ENCODE measurements around the gene CAMTA1. TPM values are rescaled to one million over a fixed set of nuclear protein-coding genes. Genes with fewer than 3 reads are reported as not detected.
"Not testable (repeated sequence)": the region's sequence is repeated elsewhere in the genome, so short reads cannot be mapped to it uniquely, and the experiment has no call there.

Gene CAMTA1
- total RNA-seq, 1 donor from 2014 or later, result 166 TPM

DNA sequence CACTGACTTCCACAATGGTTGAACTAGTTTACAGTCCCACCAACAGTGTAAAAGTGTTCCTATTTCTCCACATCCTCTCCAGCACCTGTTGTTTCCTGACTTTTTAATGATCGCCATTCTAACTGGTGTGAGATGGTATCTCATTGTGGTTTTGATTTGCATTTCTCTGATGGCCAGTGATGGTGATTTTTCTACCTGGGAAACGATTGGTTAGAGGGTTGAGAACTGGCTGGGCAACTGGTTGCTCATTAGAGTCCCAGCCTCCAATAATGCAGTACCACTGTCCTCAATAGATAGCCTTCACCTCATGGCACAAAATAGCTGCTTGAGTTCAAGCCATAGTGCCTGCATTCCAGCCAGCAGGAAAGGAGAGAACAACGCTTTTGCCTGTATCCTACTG, 596.5 kb downstream of the CAMTA1 start:
- DNase-seq; ATAC-seq; intact Hi-C loops (cut with micrococcal nuclease): not testable (repeated sequence)

GRCh38 chr1:7382971-7383370, 597.7 kb downstream of the CAMTA1 start:
- intact Hi-C loops (cut with micrococcal nuclease), result no loop called here
- ATAC-seq (no peak), DNase-seq (no peak)

DNA sequence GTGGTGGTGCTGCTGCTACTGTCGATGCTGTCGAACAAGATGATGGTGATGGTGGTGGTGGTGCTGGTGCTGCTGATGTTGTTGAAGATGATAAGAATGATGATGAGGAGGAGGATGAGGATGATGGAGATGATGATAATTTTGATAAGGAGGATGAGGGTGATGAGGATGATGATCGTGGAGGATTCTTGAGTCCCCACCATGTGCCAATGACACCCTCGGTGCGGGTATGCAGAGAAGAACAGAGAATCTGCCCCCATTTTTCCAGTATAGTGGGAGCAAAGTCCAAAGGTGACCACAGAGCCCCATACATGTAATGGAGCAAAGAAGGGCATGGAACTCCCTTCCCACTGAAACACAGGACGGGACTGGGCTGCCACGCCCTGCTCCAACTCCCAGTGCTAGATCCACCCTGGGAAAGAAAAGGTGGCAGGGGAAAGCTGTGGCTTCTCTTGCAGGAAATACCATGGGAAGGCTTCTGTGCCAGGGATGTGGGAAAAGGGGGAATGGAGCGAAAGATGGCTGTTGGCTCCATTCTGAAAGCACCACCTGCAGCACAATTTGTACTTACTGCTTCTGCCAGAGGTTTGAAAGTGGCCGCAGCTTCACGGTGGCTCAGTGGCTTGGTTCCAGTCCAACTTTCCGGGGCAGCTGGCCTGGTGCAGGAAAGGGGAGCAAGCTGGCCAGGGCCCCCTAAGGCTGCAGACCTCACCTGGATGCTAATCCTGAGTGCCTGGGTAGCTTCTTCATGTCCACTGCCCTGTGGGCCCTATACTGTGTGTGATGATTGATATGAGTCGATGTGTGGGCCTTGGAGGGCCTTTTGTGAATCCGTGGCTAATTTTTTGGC, 598.6 kb downstream of the CAMTA1 start:
- intact Hi-C loops (cut with micrococcal nuclease), result no loop called here
- DNase-seq (no peak), ATAC-seq (no peak)

DNA sequence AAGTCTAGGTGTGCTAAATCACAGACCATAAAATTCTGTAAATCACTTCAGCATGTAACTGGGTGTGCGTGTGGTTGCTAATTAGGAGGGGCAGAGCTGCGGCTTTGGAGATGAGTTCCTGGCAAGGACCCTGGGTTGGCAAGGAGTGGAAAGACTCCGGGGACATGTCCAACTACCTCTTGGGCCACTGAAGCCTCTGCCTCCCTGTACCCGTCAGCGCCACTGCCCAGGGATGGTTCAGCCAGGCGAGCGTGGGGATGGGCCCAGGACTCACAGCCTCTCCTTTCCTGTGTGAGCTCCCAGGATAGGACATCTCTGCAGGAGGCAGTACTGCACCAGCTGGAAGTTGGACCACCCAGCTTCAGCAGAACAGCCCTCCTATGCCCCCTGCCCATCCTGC, 599.4 kb downstream of the CAMTA1 start:
- no peak for ATAC-seq
- intact Hi-C loops (cut with micrococcal nuclease), result no loop called here
- DNase-seq, result no peak

- ATAC-seq, result no peak
- intact Hi-C loops (cut with micrococcal nuclease), result no loop called here
- DNase-seq, result no peak
Measured at GRCh38 chr1:7385471-7386225, 600.4 kb downstream of the CAMTA1 start.

DNA sequence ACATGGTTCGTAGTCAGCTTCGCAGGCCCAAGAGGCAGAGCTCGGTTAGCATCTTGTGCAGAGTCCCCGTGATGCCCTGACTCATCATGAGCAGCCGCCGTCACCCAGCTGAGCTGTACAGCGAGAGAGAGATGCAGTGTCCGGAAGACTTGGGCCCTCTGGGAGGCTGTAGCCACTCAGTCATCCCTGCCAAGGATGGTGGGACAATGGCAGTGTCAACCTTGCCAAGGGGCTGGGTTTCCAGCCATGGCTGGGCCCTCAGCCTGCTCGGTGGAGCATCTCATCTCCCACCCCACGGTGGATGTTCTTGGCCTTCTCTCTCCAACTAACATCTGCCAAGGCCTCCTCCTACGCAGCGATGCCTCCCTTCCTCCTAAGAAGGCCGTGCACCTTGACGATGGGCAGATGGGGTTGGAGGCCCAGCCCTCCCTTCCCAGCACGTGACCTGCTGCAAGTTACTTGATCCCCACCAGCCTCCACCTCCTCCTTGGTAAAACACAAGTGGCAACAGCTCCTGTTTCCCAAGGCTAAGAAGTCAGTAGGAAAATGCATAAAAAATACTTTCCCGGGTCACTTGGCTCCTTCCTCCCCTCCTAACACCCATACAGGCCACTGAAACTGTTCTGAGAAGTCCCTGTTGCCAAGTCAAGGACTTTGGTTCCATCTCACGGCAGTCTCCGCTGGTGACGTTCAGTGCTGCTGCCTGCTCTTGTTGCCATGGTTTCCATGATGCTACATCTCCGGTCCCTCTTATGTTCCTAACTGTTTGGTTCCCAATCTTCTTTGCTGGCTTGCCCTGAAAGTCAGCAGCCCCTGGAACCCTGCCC, 601.2 kb downstream of the CAMTA1 start:
- intact Hi-C loops (cut with micrococcal nuclease), result no loop called here
- ATAC-seq (no peak), DNase-seq (no peak)

DNA sequence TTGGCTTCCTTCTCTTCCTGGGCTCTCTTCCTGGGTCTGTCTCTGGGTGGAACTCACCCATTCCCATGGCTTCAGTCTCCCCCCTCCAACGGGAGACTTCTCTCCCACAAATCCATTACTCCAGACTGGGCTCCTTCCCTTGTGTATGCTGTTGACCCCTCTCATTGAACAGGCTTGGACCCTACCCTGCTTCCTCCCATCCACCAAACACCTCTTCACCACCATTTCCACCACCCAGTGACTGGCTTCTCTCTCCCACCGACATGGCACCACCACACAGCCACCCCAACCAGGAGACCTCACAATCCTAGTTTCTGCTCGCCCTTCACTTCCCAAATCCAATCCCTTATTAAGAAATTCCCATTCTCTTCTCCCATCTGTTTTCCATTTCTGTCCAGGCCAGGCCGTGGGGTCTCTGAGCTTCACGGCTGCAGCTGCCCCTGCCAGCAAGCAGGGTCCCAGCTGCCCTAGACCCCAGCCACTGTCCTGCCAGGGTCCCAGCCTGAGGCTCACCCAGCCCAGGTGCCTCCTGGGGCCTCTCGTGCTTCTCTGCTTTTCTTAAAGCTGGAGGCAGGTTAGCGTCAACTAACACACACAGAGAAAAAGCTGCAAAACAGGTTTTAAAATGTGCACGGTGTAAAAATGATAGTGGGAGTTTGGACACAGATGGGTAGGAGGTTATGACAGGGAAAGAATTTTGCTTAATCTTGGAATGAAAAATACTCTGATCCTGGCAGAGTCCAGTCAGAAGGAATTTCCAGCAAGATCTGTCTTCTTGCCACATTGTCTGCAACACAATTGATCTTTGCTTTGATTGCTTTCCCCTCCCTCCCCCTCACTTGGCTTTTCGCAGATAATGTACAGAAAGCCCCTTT, 602.0 kb downstream of the CAMTA1 start:
- DNase-seq (no peak), ATAC-seq (no peak)
- intact Hi-C loops (cut with micrococcal nuclease), result no loop called here

- DNase-seq (peak; percentile 55), ATAC-seq (peak; percentile 54)
- intact Hi-C loops (cut with micrococcal nuclease), result no loop called here
Measured at GRCh38 chr1:7388141-7388487, 602.9 kb downstream of the CAMTA1 start.

DNA sequence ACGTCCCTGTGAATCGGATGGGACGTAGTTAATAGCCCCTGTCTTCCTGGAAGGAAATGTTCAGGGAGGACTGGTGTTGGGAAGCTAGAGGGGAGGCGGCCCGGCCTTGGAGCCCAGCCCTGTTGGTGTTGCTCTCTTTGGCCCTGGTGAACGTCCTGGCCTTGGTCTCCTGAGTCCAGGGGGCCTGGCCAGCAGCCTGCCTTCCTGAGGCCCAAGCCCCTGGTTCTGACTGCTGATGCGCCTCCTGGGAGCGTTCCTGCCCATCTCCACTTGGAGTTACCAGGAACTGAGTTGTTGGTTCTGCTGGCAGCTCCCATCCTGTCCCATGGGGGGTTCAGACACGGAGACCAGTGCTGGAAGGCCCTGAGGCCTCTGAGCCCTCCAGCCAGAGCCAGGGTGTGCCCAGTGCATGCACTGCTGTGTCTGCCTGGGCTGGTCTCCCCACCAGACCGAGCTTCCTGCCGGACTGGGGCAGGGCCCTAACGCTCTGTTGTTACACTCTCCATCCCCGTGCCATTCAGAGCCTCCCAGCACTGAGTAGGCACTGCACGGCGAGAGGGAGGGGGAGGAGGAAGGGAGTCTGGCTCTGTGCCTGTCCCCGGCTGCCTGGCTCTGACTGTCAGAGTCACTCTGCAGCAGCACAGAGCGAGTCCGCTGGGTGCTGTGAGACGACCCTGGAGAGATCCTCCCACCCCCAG, 603.4 kb downstream of the CAMTA1 start:
- intact Hi-C loops (cut with micrococcal nuclease), result no loop called here
- DNase-seq (peak; percentile 74), ATAC-seq (peak; percentile 92)

DNA sequence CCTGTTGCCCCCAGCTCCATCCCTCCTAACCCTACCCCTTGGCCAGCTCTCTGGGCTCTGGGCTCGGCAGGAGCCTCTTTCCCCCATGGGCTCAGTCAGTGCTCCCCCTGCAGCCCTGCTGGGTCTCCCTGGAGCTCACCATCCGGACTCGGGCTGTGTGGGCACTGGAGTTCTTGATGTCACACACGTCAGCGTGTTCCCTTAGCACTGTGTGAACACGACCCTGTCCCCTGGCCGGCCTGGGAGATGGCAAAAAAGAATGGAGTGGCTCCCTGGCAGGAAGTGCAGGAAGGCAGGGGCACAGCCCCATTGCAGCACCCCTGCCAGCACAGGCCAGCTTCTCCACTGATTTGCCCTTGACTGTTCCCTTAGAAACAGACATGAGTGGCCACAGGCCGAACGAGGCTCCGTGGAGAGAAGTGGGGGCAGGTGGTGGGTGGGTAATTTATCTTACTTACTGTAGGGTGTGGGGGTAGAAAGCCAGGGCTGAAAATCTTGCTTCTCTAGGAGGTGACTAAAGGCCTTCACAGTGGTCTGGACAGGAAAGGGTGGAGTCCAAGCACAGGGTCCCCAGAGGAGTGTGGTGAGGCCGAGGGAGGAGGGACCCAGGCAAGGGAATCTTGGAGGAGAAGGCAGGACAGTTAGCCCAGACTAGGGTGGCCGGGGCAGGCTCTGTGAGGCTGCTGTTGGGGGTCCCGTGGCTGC, 604.1 kb downstream of the CAMTA1 start:
- ATAC-seq (peak; percentile 65), DNase-seq (no peak)
- intact Hi-C loops (cut with micrococcal nuclease), result no loop called here

- intact Hi-C loops (cut with micrococcal nuclease), result no loop called here
- ATAC-seq (peak; percentile 5), DNase-seq (no peak)
Measured at GRCh38 chr1:7389906-7390603, 604.8 kb downstream of the CAMTA1 start.

GRCh38 chr1:7390604-7391000, 605.3 kb downstream of the CAMTA1 start:
- DNase-seq (no peak), ATAC-seq (no peak)
- intact Hi-C loops (cut with micrococcal nuclease), result no loop called here

DNA sequence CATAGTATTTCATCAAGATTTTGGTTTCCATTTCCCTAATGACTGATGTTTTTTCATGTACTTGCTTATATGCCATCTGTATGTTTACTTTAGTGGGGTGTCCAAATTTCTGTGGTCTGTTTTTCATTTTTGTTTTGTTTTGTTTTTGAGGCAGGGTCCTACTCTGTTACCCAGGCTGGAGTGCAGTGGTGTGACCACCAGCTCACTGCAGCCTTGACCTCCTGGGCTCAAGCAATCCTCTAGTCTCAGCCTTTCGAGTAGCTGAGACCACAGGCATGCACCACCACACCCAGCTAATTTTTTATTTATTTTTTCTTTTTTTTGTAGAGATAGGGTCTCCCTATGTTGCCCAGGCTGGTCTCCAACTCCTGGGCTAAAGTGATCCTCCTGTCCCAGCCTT, 607.9 kb downstream of the CAMTA1 start:
- ATAC-seq (no peak), DNase-seq (no peak)
- intact Hi-C loops (cut with micrococcal nuclease), result no loop called here

GRCh38 chr1:7395251-7395650, 610.0 kb downstream of the CAMTA1 start:
- ATAC-seq (no peak), DNase-seq (no peak)
- intact Hi-C loops (cut with micrococcal nuclease), result no loop called here

- intact Hi-C loops (cut with micrococcal nuclease), result no loop called here
- ATAC-seq (no peak), DNase-seq (no peak)
Measured at GRCh38 chr1:7398982-7399381, 613.7 kb downstream of the CAMTA1 start.

GRCh38 chr1:7399514-7400125, 614.4 kb downstream of the CAMTA1 start:
- no peak for DNase-seq
- ATAC-seq, result no peak
- intact Hi-C loops (cut with micrococcal nuclease), result no loop called here

DNA sequence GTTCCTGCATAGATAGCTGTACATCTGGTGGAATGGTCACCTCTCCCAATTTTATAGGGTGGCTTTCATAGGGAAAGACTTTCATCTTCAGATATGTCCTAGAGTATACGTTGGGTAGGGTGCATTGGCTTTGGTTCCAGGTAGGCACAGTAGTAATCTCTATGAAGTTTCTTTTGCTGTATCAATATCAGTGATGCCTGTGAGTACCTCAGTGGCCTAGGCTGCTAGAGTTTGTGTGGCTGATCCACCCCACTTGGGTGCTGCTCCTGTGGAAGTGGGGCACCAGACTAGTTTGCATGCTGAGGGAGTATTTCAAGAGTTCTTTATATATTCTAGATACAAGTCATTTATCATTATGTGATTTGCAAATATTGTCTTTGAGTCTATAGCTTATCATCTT, 615.3 kb downstream of the CAMTA1 start:
- no peak for DNase-seq
- no peak for ATAC-seq
- intact Hi-C loops (cut with micrococcal nuclease), result no loop called here
